Neural progenitor cell (in vitro differentiated cells): Measurements from ENCODE around the gene PTPRN2.

ENCODE experiments used
- CTCF ChIP-seq: fragments of 200-600 bp; sonication (generic); IDR thresholded peaks from 2 replicates; pipeline ENCODE4 v1.5.1; 2017; ENCODE audit warnings: antibody characterized with exemption, mild to moderate bottlenecking
- EZH2 ChIP-seq: fragments of 200-600 bp; sonication (generic); IDR thresholded peaks from 2 replicates; pipeline ENCODE4 v1.6.1; 2017; ENCODE audit warnings: antibody characterized with exemption, mild to moderate bottlenecking, moderate library complexity
- EZH2phosphoT487 ChIP-seq: fragments of 200-600 bp; sonication (generic); IDR thresholded peaks from 2 replicates; pipeline ENCODE4 v1.6.1; 2017; ENCODE audit warnings: antibody characterized with exemption

- no peak for TF ChIP-seq EZH2
- TF ChIP-seq CTCF = no peak
- TF ChIP-seq EZH2phosphoT487 = no peak
Observed at GRCh38 chr7:157869793-157870192, 717.8 kb downstream of the PTPRN2 start.
